HG02970 (cell line): ENCODE data around the gene WSCD2.

Experiments
- ATAC-seq: cut with Tn5 transposase; IDR thresholded peaks from one replicate; pipeline ENCODE4 v1.9.1; 2021; ENCODE audit warnings: mild to moderate bottlenecking, moderate library complexity, moderate number of reproducible peaks; ENCODE audit not compliant: unreplicated experiment, low FRiP score

Gene WSCD2

GRCh38 chr12:108254517-108255251 lies 125.6 kb downstream of the WSCD2 start:
- ATAC-seq = no peak

GRCh38 chr12:108255252-108255602 lies 126.1 kb downstream of the WSCD2 start:
- no peak for ATAC-seq

DNA sequence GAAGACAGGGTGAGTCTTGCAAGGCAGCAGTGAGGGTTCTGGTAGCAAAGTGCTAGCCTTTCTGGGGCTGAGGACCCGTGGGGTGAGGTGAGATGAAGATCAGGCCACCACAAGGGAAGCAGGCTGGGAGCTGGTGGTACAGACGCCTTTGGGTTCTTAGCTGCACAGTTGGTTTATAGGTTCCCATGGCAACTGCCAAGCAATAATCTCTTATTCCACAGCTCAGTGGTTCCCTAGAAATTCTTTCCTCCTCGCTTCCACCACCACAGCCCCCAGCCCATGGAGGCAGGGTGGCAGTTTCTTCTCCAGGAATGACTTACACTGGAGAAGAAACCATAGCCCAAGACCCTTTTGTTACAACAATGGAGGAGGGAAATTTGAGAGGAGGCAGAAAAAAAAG lies 127.9 kb downstream of the WSCD2 start:
- ATAC-seq = no peak

DNA sequence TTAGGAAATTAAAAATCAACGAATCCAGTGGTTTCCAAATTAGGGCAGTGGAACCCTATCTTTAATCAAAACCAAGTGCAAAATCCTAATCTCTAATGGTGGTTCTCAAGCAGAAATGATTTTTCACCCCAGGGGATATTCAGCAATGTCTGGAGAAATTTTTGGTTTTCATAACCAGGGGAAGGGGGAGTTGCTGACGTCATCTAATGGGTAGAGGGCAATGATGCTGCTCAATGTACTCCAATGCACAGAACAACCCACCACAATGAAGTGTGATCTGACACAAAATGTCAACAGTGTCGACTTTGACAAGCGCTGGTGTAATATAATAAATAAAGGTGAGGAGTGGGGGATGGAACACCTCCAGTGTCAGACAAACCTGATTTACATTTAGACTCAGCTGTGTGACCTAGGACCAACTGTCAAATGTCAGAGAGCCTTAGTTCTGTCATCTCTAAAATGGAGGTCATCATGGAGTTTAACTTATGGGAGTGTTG lies 128.6 kb downstream of the WSCD2 start:
- ATAC-seq = no peak

- ATAC-seq = no peak
These were observed 131.0 kb downstream of the WSCD2 start for GRCh38 chr12:108260039-108260438.

GRCh38 chr12:108260969-108261368 lies 131.9 kb downstream of the WSCD2 start:
- no peak for ATAC-seq

- no peak for ATAC-seq
These were observed 136.4 kb downstream of the WSCD2 start for GRCh38 chr12:108265505-108265904.

- no peak for ATAC-seq
These were observed 137.0 kb downstream of the WSCD2 start for GRCh38 chr12:108266131-108266530.

GRCh38 chr12:108267450-108267849 lies 138.4 kb downstream of the WSCD2 start:
- no peak for ATAC-seq

DNA sequence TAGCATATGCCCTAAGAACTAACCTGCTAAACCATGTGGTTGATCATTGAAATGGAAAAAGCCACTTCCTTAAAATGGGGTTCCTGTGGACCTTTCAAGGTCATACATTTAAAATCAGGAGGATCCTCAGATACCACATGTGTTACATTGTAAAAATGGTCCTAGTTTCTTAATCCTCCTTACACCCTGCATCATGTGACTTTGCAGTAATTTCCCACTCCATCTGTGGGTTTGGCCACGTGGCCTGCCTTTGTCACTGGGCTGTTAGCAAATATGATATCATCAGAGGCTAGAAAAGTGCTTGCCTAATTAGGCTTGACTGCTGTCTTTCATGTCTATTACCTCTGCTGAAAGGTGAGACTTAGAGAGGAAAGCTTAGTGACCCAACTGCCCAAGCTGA lies 139.3 kb downstream of the WSCD2 start:
- no peak for ATAC-seq

DNA sequence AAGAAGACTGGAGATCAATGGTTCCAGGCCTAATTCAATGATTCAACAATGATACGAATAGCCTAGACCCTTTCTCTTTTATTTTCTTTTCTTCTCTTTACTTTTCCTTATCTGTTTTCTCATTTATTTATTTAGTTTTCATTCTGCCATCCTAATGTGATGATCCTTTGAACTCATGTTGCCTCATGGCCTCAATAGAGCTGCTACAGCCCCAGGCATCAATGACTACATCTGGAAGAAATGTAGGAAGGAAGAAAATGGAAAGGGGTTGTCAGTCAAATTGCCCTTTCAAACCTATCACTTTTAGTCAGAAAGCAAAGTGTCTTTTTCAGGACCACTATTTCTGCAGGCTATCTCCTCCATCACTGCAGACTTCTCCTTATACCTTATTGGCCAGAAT lies 140.1 kb downstream of the WSCD2 start:
- ATAC-seq = no peak

DNA sequence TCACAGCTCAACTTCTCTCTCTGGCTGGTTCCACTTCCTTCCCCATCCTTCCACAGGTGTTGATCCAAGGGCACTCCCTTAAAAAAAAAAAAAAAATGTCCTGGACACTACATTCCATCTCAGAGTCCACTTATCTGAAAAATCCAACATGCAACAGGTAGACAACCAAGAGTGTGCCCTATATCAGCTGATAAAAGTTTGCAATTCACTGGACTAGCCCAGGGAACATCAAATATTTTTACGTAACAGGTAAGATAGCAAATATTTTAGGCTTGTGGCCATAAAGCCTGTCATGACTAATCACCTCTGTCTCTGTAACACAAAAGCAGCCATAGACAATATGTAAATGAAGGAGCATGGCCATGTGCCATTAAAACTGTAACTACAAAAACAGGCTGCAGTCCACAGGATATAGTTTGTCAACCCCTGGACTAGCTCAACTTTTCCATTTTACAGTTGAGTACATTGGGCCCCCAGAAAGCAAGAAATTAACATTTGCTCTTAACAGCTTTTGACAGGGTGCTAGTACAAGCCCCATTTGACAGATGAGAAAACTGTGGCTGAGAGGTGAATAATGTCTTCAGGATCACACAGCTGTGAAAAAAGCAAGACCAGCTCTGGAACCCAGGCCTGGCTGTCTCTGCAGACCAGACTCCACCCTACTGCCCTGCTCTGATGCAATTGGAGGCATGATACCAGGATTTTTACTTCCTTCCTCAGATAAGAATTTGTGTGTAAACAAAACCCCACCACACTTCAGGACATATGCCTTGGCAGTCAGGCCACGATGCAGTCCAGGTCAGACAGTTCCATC lies 141.2 kb downstream of the WSCD2 start:
- no peak for ATAC-seq

- ATAC-seq = no peak
These were observed 141.7 kb downstream of the WSCD2 start for GRCh38 chr12:108270849-108271143.

DNA sequence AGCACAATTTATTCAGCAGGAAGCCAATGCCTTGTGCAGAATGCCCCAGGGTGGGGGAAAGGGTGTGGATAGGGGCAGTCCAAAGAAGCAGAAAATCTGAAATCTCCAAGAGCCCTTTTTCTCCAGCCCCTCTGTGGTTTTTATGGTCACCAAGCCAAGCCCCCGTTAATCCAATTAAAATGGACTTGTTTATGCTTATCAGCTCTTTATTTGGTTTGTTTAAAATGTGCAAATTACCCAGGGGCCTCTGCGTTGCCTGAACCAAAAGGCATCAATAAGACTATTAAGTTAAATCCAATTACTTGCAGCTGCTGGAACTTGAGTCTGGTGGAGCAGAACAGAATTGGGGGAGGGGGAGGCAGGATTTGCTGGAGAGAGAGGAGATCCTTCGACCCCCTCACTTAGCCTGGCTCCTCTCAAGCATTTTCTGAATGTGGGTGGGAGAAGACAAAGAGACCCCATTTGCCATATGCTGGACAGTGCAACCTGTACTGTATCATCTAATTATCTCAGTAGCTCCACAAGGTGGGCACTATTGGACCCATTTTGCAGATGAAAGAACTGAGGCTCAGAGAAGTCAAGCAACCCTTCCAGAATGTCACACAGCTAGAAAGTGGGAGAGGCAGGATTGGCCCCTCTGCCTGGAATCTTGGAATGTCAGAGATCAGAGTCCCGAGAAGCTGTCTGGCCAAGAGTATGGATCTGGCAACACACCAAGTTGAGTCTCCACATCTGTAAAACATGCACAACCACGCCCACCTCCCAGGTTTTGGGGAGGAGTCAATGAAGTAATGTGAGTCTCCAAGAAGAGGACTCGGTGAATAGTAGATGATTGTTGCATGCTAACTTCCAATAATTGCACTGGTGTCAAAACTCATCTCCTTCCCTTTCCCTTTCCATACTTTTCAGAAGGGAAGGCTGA lies 143.1 kb downstream of the WSCD2 start:
- no peak for ATAC-seq

DNA sequence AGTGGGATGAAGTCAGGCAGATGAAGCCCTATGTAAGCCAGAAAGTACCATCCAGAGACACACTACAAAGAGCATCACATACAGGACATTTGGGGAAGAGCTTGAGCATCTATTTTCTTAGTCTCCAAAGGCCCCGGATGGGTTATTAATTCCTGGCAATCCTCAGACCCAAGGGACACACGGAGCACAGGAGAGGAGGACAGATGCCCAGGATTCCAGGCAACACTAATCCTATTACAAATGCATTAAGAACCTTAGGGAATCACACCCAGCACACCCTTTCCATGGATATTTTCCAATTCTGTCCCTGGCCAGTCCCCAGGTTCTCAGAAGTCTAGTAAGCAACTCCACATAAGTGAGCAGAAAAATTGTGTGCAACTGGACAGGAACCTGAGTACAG lies 144.1 kb downstream of the WSCD2 start:
- no peak for ATAC-seq

DNA sequence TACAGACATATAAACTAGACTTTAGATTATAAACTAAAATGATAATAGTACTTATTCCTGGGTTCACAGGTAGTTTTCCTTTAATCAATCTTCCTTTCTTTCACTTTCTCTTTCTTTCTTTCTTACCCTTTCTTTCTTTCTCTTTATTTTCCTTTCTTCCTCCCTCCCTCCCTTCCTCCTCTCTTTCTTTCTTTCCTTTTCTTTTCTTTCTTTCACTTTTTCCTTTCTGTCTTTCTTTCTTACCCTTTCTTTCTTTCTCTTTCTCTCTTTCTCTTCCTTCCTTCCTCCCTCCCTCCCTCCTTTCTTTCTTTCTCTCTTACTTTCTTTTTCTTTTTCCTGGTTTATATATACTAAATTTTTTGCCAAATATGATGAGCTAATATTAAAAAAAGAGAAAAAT lies 148.5 kb downstream of the WSCD2 start:
- no peak for ATAC-seq

DNA sequence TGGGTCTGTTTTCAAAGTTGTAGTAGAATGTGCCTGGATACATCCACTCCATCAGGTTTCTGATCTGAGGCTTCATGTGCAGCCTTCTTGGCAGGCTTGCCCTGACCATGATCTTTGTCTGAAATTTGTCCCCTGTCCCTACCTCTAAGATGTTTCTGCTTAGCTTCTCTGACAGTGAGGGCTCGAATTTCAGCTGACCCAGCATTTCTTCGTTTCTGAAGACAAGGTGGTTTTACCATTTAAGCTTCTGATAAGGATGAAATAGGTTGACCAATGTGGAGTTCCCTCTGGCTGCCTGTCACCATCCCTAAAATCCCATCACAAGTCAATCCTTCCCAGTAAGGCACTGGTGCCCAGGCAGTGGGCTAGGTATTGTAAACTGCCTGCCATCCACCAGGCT lies 153.1 kb downstream of the WSCD2 start:
- no peak for ATAC-seq

GRCh38 chr12:108282676-108283075 lies 153.6 kb downstream of the WSCD2 start:
- no peak for ATAC-seq

GRCh38 chr12:108284163-108284562 lies 155.1 kb downstream of the WSCD2 start:
- no peak for ATAC-seq

DNA sequence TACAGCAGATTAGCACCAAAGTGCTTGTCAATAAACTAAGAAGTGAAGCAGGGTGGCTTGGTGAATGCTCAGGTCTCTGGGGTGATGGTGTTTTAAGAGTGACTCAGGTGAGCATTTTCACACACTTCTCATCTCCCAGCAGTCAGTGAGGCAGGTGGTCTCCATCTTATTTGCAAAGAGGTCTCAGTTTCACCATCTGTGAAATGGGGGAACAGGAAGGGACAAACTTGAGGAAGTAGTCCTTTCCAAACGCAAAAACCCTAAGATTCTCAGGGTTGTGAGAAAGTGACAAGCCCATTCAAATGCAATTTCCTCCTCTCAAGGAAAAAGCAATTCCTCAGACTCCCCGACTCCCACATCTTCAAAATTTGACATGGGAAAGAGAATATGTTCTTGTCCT lies 155.9 kb downstream of the WSCD2 start:
- ATAC-seq = no peak

GRCh38 chr12:108287227-108287626 lies 158.1 kb downstream of the WSCD2 start:
- ATAC-seq = no peak
